ELF-1 (cell line): Measurements from ENCODE around the gene SLCO3A1.
"Not testable (repeated sequence)": the region's sequence is repeated elsewhere in the genome, so short reads cannot be mapped to it uniquely, and the experiment has no call there.

Experiments
- DNase-seq: peaks from one replicate; pipeline ENCODE4 v3.0.0-alpha.2; 2016; ENCODE audit warnings: low read depth, low spot score

SLCO3A1 gene

GRCh38 chr15:92069308-92070250 is 216.1 kb downstream of the SLCO3A1 start:
- no peak for DNase-seq

- not testable (repeated sequence) for DNase-seq
Measured at GRCh38 chr15:92070251-92070650, 216.7 kb downstream of the SLCO3A1 start.

- no peak for DNase-seq
Measured at GRCh38 chr15:92071045-92071634, 217.6 kb downstream of the SLCO3A1 start.

GRCh38 chr15:92073044-92073785 is 219.7 kb downstream of the SLCO3A1 start:
- no peak for DNase-seq

GRCh38 chr15:92074101-92074500 is 220.6 kb downstream of the SLCO3A1 start:
- no peak for DNase-seq

GRCh38 chr15:92074646-92075045 is 221.1 kb downstream of the SLCO3A1 start:
- no peak for DNase-seq

GRCh38 chr15:92075764-92076163 is 222.3 kb downstream of the SLCO3A1 start:
- DNase-seq: no peak

GRCh38 chr15:92076541-92076940 is 223.0 kb downstream of the SLCO3A1 start:
- DNase-seq: no peak

GRCh38 chr15:92077353-92078085 is 224.0 kb downstream of the SLCO3A1 start:
- DNase-seq: peak; percentile 80

GRCh38 chr15:92078270-92078669 is 224.8 kb downstream of the SLCO3A1 start:
- no peak for DNase-seq

- DNase-seq: peak; percentile 25
Measured at GRCh38 chr15:92079047-92079446, 225.5 kb downstream of the SLCO3A1 start.

- peak; percentile 30 for DNase-seq
Measured at GRCh38 chr15:92079647-92080255, 226.2 kb downstream of the SLCO3A1 start.

- DNase-seq: peak; percentile 89
Measured at GRCh38 chr15:92082006-92082843, 228.7 kb downstream of the SLCO3A1 start.

GRCh38 chr15:92083190-92083589 is 229.7 kb downstream of the SLCO3A1 start:
- DNase-seq: no peak

- DNase-seq: no peak
Measured at GRCh38 chr15:92087211-92087610, 233.7 kb downstream of the SLCO3A1 start.

GRCh38 chr15:92091155-92091734 is 237.7 kb downstream of the SLCO3A1 start:
- peak; percentile 90 for DNase-seq

GRCh38 chr15:92092289-92093105 is 239.0 kb downstream of the SLCO3A1 start:
- no peak for DNase-seq

- no peak for DNase-seq
Measured at GRCh38 chr15:92095693-92096092, 242.2 kb downstream of the SLCO3A1 start.
